Measurements from ENCODE around the gene TRIO. TPM values are rescaled to one million over a fixed set of nuclear protein-coding genes. Genes with fewer than 3 reads are reported as not detected.
"Not testable (repeated sequence)": the region's sequence is repeated elsewhere in the genome, so short reads cannot be mapped to it uniquely, and the experiment has no call there.

Gene TRIO
- polyA plus RNA-seq, 1 of the 3 experiments (the other 2 are of a cell fraction) = 229 TPM

DNA sequence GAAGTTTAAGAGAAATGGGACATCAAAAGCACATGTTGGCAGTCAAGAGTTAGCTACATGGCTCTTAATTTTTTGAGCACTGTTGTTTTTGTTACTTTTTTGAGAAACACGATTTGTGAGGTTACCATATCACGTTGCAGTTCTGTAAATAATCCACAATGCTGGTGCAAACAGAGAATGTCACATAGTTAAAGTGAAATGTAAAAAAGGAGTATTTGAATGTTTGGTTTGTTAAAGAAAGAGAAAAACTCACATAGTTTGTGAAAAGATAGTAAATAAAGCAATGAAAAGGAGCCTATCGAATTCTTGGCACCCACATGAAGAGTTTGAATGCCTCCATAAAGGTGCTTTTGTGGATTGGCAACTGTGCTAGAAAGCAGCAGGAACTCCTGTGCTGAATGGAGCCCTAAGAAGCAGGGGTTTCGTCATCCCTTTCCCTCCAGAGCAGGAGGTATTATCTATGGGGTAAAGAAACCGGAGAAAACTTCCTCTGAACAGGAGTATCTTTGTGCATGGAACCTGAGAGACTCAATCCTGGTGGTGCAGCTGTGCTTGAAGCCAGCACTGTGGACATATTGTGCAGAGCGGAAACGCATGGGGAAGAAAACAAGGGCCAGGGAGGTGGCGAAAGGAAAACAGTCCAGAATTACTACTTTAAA, 289.9 kb downstream of the TRIO start:
- Histone ChIP-seq H3K4me3 (ENCODE audit: low read depth in 2 of 2, low read length in 1 of 2) (no peak overlapping the region), H3K4me1 (ENCODE audit: control insufficient read depth in 1 of 2, insufficient read depth in 2 of 2, low read depth in 1 of 2, low read length in 1 of 2) (peaks cover 14 to 33% of the 10 kb centered on the region in 2 experiments; a peak in 2 of 4 replicates), H3K9ac (no peak overlapping the region), H3K9me2 (no peaks in the 10 kb centered on the region), H3F3A (replicated peaks; ENCODE audit: insufficient read depth) (peaks cover 13% of the 10 kb centered on the region), H3K9me3 (no peaks in the 10 kb centered on the region), H3K4me2 (no peak overlapping the region), H4K20me1 (ENCODE audit: insufficient read depth) (no peaks in the 10 kb centered on the region), H3K36me3 (replicated peaks in 1 of 2; ENCODE audit: control insufficient read depth in 1 of 2, insufficient read depth in 2 of 2, low read length in 1 of 2) (peaks cover 5 to 32% of the 10 kb centered on the region in 2 experiments), H3K27ac (ENCODE audit: low read depth in 2 of 2, low read length in 1 of 2) (peak overlapping the region; percentile 60 to 64; a peak in 3 of 4 replicates), H3K79me2 (ENCODE audit: insufficient read depth) (peaks cover 97% of the 10 kb centered on the region), H3K27me3 (ENCODE audit: insufficient read depth) (no peaks in the 10 kb centered on the region), H2AFZ (ENCODE audit: low read depth) (no peak overlapping the region)
- no peak for TF ChIP-seq FOXJ3 (CRISPR knock-in tag; IDR thresholded peaks at IDR 0.05)
- no peak for DNase-seq
- CTCF ChIA-PET = interaction anchor here (1.1 to 2.1 kb wide), 4 partner anchors 16 to 216 kb away, joined by 3 to 7 read pairs (median 4); no protein-coding TSS in a partner anchor
- 92% methylated on average over 8 of the region's 8 CpGs for WGBS (ENCODE audit: low lambda C conversion rate)
- POLR2A ChIA-PET = no interaction called here

DNA sequence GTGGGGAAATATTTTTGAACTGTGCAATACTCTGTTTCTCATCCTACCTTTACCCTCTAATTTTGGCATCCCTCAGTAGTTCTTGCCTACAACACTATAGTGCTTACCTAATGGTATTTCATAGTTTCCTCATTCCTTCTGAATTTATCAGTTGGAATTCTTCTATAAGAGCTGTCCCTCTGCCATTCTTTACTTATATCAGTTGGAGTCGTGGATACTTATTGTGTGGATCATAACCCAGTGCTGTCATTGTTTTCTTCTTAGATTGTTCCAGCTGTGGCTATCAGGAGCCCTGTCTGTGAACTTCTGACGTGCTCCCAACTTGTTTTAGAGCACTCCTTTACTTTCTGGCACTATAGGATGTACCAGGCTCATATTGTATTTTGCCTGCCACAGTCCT, 292.3 kb downstream of the TRIO start:
- Histone ChIP-seq H3K27me3 (ENCODE audit: insufficient read depth) (no peaks in the 10 kb centered on the region), H2AFZ (ENCODE audit: low read depth) (no peak overlapping the region), H3K79me2 (ENCODE audit: insufficient read depth) (peaks cover 86% of the 10 kb centered on the region), H3K4me1 (ENCODE audit: control insufficient read depth in 1 of 2, insufficient read depth in 2 of 2, low read depth in 1 of 2, low read length in 1 of 2) (peaks cover 28 to 33% of the 10 kb centered on the region in 2 experiments), H3F3A (replicated peaks; ENCODE audit: insufficient read depth) (peaks cover 37% of the 10 kb centered on the region), H3K9me3 (no peaks in the 10 kb centered on the region), H3K4me3 (ENCODE audit: low read depth in 2 of 2, low read length in 1 of 2) (no peak overlapping the region), H3K9ac (no peak overlapping the region), H4K20me1 (ENCODE audit: insufficient read depth) (no peaks in the 10 kb centered on the region), H3K27ac (ENCODE audit: low read depth in 2 of 2, low read length in 1 of 2) (peak overlapping the region in 1 of 2 experiments; percentile 5; a peak in 1 of 4 replicates), H3K36me3 (replicated peaks in 1 of 2; ENCODE audit: control insufficient read depth in 1 of 2, insufficient read depth in 2 of 2, low read length in 1 of 2) (peaks cover 3 to 25% of the 10 kb centered on the region in 2 experiments), H3K9me2 (no peaks in the 10 kb centered on the region), H3K4me2 (no peak overlapping the region)
- ChIA-PET CTCF (interaction anchor here (1.1 to 1.3 kb wide), 2 partner anchors 84 to 245 kb away, joined by 3 to 4 read pairs; no protein-coding TSS in a partner anchor), POLR2A (no interaction called here)
- WGBS (ENCODE audit: low lambda C conversion rate) = 63% methylated on average over 2 of the region's 2 CpGs
- no peak for DNase-seq
- TF ChIP-seq TCF12 (IDR thresholded peaks at IDR 0.05) = peak; percentile 25; the same call in 1 of the 2 replicates
- TF ChIP-seq, protein P1, sequence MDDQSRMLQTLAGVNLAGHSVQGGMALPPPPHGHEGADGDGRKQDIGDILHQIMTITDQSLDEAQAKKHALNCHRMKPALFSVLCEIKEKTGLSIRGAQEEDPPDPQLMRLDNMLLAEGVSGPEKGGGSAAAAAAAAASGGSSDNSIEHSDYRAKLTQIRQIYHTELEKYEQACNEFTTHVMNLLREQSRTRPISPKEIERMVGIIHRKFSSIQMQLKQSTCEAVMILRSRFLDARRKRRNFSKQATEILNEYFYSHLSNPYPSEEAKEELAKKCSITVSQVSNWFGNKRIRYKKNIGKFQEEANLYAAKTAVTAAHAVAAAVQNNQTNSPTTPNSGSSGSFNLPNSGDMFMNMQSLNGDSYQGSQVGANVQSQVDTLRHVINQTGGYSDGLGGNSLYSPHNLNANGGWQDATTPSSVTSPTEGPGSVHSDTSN (IDR thresholded peaks at IDR 0.05) = no peak; the same call in 1 of the 2 replicates

DNA sequence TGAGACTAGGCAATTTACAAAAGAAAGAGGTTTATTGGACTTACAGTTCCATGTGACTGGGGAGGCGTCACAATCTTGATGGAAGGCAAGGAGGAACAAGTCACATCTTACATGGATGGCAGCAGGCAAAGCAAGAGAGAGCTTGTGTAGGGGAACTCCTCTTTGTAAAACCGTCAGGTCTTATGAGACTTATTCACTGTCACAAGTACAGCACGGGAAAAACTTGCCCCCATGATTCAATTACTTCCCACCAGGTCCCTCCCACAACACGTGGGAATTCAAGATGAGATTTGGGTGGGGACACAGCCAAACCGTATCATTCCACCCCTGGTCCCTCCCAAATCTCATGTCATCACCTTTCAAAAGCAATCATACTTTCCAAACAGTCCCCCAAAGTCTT, 293.0 kb downstream of the TRIO start:
- peaks cover 28 to 33% of the 10 kb centered on the region in 2 experiments for H3K4me1 ChIP-seq (ENCODE audit: control insufficient read depth in 1 of 2, insufficient read depth in 2 of 2, low read depth in 1 of 2, low read length in 1 of 2)
- peaks cover 41% of the 10 kb centered on the region for H3F3A ChIP-seq (replicated peaks; ENCODE audit: insufficient read depth)
- POLR2A ChIA-PET; H4K20me1 ChIP-seq (ENCODE audit: insufficient read depth); H3K4me3 ChIP-seq (ENCODE audit: low read depth in 2 of 2, low read length in 1 of 2); H2AFZ ChIP-seq (ENCODE audit: low read depth); H3K9me2 ChIP-seq; H3K9me3 ChIP-seq; H3K4me2 ChIP-seq; DNase-seq; H3K9ac ChIP-seq; H3K27me3 ChIP-seq (ENCODE audit: insufficient read depth): not testable (repeated sequence)
- peaks cover 84% of the 10 kb centered on the region for H3K79me2 ChIP-seq (ENCODE audit: insufficient read depth)
- H3K27ac ChIP-seq (ENCODE audit: low read depth in 2 of 2, low read length in 1 of 2) = peak overlapping the region in 1 of 2 experiments; percentile 5; a peak in 1 of 4 replicates
- peaks cover 3 to 25% of the 10 kb centered on the region in 2 experiments for H3K36me3 ChIP-seq (replicated peaks in 1 of 2; ENCODE audit: control insufficient read depth in 1 of 2, insufficient read depth in 2 of 2, low read length in 1 of 2)
- CTCF ChIA-PET = interaction anchor here (1.3 kb wide), 1 partner anchor 84 kb away, joined by 3 read pairs; no protein-coding TSS in a partner anchor
- 91% methylated on average over 5 of the region's 5 CpGs for WGBS (ENCODE audit: low lambda C conversion rate)
